Suprapubic skin (tissue), 4 donors: ENCODE measurements around the gene PTPRM.

Experiments
- CTCF ChIP-seq, 2 donors: fragments of 200-600 bp in 1 of 2; fragments of 450-650 bp in 1 of 2; sonication (generic) in 1 of 2; IDR thresholded peaks; one replicate each; pipeline ENCODE4 v1.5.1; 2016 to 2019; ENCODE audit warnings: antibody characterized with exemption in 2 of 2, mild to moderate bottlenecking in 1 of 2, moderate library complexity in 1 of 2
- EP300 ChIP-seq: sonication (generic); formaldehyde crosslinking; IDR thresholded peaks from one replicate; pipeline ENCODE4 v1.6.1; 2017; ENCODE audit warnings: antibody characterized with exemption
- POLR2A ChIP-seq, 2 donors: fragments of 450-650 bp; IDR thresholded peaks; one replicate each; pipeline ENCODE4 v1.6.1; 2017; ENCODE audit warnings: antibody characterized with exemption in 2 of 2, mild to moderate bottlenecking in 2 of 2, moderate library complexity in 2 of 2
- POLR2AphosphoS5 ChIP-seq, 3 donors: sonication (generic); formaldehyde crosslinking; IDR thresholded peaks; one replicate each; pipeline ENCODE4 v1.6.1; 2017; ENCODE audit warnings: antibody characterized with exemption in 3 of 3

- TF ChIP-seq CTCF (IDR thresholded peaks at IDR 0.05) (no peak), POLR2AphosphoS5 (IDR thresholded peaks at IDR 0.05) (no peak), POLR2A (IDR thresholded peaks at IDR 0.05) (no peak), EP300 (no peak)
Observed at GRCh38 chr18:7923105-7923504, 356.0 kb downstream of the PTPRM start.
